HCT116 (cell line): ENCODE measurements around the gene HSD3B7.

ENCODE experiments used
- ATF3 ChIP-seq: IDR thresholded peaks from 2 replicates; pipeline ENCODE4 v1.6.1; 2012
- POLR2AphosphoS5 ChIP-seq: IDR thresholded peaks from 2 replicates; pipeline ENCODE4 v1.6.1; 2011; ENCODE audit warnings: mild to moderate bottlenecking, low read depth, low read length, moderate library complexity

GRCh38 chr16:30992931-30993816, 8.2 kb downstream of the HSD3B7 start:
- TF ChIP-seq POLR2AphosphoS5 (no peak), ATF3 (no peak)
